ENCODE data around the gene SMIM41.

DNA sequence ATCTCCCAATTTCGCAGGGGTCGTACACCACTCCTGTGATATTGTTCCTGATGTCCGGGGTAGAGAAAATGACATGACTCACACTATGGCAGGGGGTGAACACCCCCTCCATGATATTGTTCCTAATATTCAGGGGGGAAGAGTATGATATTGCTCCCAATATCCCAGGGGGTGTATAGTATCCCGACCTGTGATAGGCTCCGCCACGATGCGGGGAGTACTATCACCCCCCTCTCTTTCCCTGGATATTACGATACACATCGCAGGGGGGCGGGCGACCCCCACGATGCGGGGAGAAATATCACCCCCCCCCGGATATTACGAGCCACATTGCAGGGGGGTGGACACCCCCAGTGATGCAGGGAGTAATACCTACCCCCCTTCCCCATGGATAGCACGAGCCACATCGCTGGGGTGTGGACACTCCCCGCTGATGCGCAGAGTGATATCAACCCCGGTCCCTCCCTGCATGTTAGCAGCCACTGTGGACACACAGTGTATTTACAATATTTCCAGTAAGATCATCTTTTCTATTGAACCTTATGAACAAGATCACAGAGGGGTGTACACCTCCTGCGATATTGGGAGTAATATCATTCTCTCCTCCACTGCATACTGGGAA, 17.7 kb downstream of the SMIM41 start:
- TF ChIP-seq, protein P1, sequence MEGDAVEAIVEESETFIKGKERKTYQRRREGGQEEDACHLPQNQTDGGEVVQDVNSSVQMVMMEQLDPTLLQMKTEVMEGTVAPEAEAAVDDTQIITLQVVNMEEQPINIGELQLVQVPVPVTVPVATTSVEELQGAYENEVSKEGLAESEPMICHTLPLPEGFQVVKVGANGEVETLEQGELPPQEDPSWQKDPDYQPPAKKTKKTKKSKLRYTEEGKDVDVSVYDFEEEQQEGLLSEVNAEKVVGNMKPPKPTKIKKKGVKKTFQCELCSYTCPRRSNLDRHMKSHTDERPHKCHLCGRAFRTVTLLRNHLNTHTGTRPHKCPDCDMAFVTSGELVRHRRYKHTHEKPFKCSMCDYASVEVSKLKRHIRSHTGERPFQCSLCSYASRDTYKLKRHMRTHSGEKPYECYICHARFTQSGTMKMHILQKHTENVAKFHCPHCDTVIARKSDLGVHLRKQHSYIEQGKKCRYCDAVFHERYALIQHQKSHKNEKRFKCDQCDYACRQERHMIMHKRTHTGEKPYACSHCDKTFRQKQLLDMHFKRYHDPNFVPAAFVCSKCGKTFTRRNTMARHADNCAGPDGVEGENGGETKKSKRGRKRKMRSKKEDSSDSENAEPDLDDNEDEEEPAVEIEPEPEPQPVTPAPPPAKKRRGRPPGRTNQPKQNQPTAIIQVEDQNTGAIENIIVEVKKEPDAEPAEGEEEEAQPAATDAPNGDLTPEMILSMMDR (conservative IDR thresholded peaks at IDR 0.05; ENCODE audit: low read length): no peak
- TF ChIP-seq EZH2phosphoT487 (IDR thresholded peaks at IDR 0.05; ENCODE audit: borderline replicate concordance, low read depth, low read length): no peak
